GM19468 (cell line): Measurements from ENCODE around the gene CDKN2D.
"Not testable (repeated sequence)": the region's sequence is repeated elsewhere in the genome, so short reads cannot be mapped to it uniquely, and the experiment has no call there.

Experiments
- ATAC-seq: cut with Tn5 transposase; IDR thresholded peaks from one replicate; pipeline ENCODE4 v1.9.1; 2021; ENCODE audit warnings: mild to moderate bottlenecking, moderate library complexity, moderate number of reproducible peaks; ENCODE audit not compliant: unreplicated experiment; ENCODE audit errors: extremely low read depth

Gene CDKN2D

GRCh38 chr19:10553943-10554381, 14.8 kb downstream of the CDKN2D start:
- ATAC-seq = peak; percentile 36

- ATAC-seq = no peak
These were observed 15.6 kb downstream of the CDKN2D start for GRCh38 chr19:10553087-10553667.

GRCh38 chr19:10552510-10553053, 16.2 kb downstream of the CDKN2D start:
- no peak for ATAC-seq

- no peak for ATAC-seq
These were observed 17.0 kb downstream of the CDKN2D start for GRCh38 chr19:10551698-10552301.

GRCh38 chr19:10551006-10551405, 17.8 kb downstream of the CDKN2D start:
- not testable (repeated sequence) for ATAC-seq

GRCh38 chr19:10550336-10550735, 18.4 kb downstream of the CDKN2D start:
- no peak for ATAC-seq

GRCh38 chr19:10549733-10550132, 19.0 kb downstream of the CDKN2D start:
- no peak for ATAC-seq

GRCh38 chr19:10548746-10549276, 20.0 kb downstream of the CDKN2D start:
- ATAC-seq = no peak

GRCh38 chr19:10546817-10547216, 22.0 kb downstream of the CDKN2D start:
- ATAC-seq = no peak

- no peak for ATAC-seq
These were observed 24.0 kb downstream of the CDKN2D start for GRCh38 chr19:10544753-10545251.

- no peak for ATAC-seq
These were observed 24.5 kb downstream of the CDKN2D start for GRCh38 chr19:10544242-10544752.

- no peak for ATAC-seq
These were observed 25.1 kb downstream of the CDKN2D start, which contains the start of gene ATG4D for GRCh38 chr19:10543420-10544241. Gene ATG4D, plus strand, starts transcription at chr19:10543904. Its CDS starts 187 bp downstream, at chr19:10544091.

- no peak for ATAC-seq
These were observed 25.7 kb downstream of the CDKN2D start for GRCh38 chr19:10543059-10543419.

GRCh38 chr19:10539016-10539415, 29.8 kb downstream of the CDKN2D start:
- ATAC-seq = not testable (repeated sequence)

- ATAC-seq = no peak
These were observed 30.4 kb downstream of the CDKN2D start for GRCh38 chr19:10538204-10538983.

- no peak for ATAC-seq
These were observed 31.1 kb downstream of the CDKN2D start for GRCh38 chr19:10537668-10538067.

GRCh38 chr19:10535613-10536012, 33.2 kb downstream of the CDKN2D start:
- ATAC-seq = no peak

GRCh38 chr19:10533646-10534386, 35.0 kb downstream of the CDKN2D start:
- no peak for ATAC-seq

- no peak for ATAC-seq
These were observed 36.3 kb downstream of the CDKN2D start for GRCh38 chr19:10532457-10532856.
